ENCODE results near the gene IGSF22.

IGSF22 gene

DNA sequence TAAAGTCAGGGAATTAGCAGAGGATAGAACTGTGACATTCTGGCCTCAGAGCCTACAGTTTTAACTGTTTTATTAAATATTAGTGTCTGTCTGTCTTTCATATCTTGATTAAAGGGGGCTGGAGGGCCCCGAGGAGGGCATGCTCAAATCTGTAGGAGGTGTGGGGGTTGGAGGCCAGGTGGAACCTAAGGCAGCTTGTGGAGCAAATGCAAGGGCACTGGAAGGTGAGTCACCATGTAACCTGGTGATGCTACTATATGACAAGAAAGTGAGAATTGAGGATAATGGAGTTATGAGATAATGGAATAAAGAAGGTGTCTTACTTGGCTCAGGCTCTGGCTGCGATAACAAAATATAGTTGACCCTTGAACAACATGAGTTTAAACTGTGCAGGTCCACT lies 54.7 kb downstream of the IGSF22 start:
- Histone ChIP-seq H3K9me3 (ENCODE audit: control insufficient read depth, insufficient read depth, low read depth, low read length) (no peaks in the 10 kb centered on the region), H3K4me3 (ENCODE audit: low read depth, low read length) (no peak overlapping the region), H3K36me3 (ENCODE audit: control insufficient read depth in 2 of 2, insufficient read depth in 1 of 2, low read length in 2 of 2) (no peaks in the 10 kb centered on the region), H3K27ac (ENCODE audit: extremely low read depth, low read depth, low read length) (no peak overlapping the region), H3K4me1 (ENCODE audit: control insufficient read depth, insufficient read depth, low read length) (no peaks in the 10 kb centered on the region)
- TF ChIP-seq ZBTB17 (tag by site-specific recombination; IDR thresholded peaks at IDR 0.05) (no peak), ZNF558 (tag by site-specific recombination; IDR thresholded peaks at IDR 0.05) (no peak), ZNF692 (tag by site-specific recombination; IDR thresholded peaks at IDR 0.05) (no peak), ZSCAN4 (tag by site-specific recombination; IDR thresholded peaks at IDR 0.05) (no peak), ZNF311 (tag by site-specific recombination; IDR thresholded peaks at IDR 0.05; ENCODE audit: borderline replicate concordance) (no peak), SP7 (tag by site-specific recombination; IDR thresholded peaks at IDR 0.05) (no peak), ZNF560 (tag by site-specific recombination; IDR thresholded peaks at IDR 0.05; ENCODE audit: borderline replicate concordance) (no peak), ZFP3 (tag by site-specific recombination; IDR thresholded peaks at IDR 0.05; ENCODE audit: low read depth) (no peak), ZNF76 (tag by site-specific recombination; IDR thresholded peaks at IDR 0.05; ENCODE audit: borderline replicate concordance, low read depth) (no peak)
- ChIA-PET CTCF (interaction anchor here (0.6 kb wide), 1 partner anchor 131 kb away, joined by 3 read pairs; no protein-coding TSS in a partner anchor), POLR2A (no interaction called here)

GRCh38 chr11:18669711-18670110 lies 56.3 kb downstream of the IGSF22 start:
- CTCF ChIA-PET: interaction anchor here (0.6 to 1.2 kb wide), 4 partner anchors 18 to 154 kb away, joined by 3 to 5 read pairs (median 4); no protein-coding TSS in a partner anchor
- H3K4me3 ChIP-seq (ENCODE audit: low read depth, low read length): no peak overlapping the region
- POLR2A ChIA-PET: no interaction called here

More at GRCh38 chr11:18669711-18670110, 56.3 kb downstream of the IGSF22 start:
- no peaks in the 10 kb centered on the region for H3K36me3 ChIP-seq (ENCODE audit: control insufficient read depth in 2 of 2, insufficient read depth in 1 of 2, low read length in 2 of 2)
- H3K4me1 ChIP-seq (ENCODE audit: control insufficient read depth, insufficient read depth, low read length): no peaks in the 10 kb centered on the region
- no peaks in the 10 kb centered on the region for H3K9me3 ChIP-seq (ENCODE audit: control insufficient read depth, insufficient read depth, low read depth, low read length)
- TF ChIP-seq ZNF324 (tag by site-specific recombination; IDR thresholded peaks at IDR 0.05): no peak
- TF ChIP-seq, protein P1, sequence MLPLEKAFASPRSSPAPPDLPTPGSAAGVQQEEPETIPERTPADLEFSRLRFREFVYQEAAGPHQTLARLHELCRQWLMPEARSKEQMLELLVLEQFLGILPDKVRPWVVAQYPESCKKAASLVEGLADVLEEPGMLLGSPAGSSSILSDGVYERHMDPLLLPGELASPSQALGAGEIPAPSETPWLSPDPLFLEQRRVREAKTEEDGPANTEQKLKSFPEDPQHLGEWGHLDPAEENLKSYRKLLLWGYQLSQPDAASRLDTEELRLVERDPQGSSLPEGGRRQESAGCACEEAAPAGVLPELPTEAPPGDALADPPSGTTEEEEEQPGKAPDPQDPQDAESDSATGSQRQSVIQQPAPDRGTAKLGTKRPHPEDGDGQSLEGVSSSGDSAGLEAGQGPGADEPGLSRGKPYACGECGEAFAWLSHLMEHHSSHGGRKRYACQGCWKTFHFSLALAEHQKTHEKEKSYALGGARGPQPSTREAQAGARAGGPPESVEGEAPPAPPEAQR (tag by site-specific recombination; IDR thresholded peaks at IDR 0.05): no peak
- no peak for TF ChIP-seq ZNF426 (tag by site-specific recombination; IDR thresholded peaks at IDR 0.05)
- no peak for TF ChIP-seq SP2 (tag by site-specific recombination; IDR thresholded peaks at IDR 0.05)
- TF ChIP-seq ZBTB1 (tag by site-specific recombination; IDR thresholded peaks at IDR 0.05): no peak
- TF ChIP-seq ZNF585B (tag by site-specific recombination; IDR thresholded peaks at IDR 0.05): no peak
- TF ChIP-seq ZNF596 (tag by site-specific recombination; IDR thresholded peaks at IDR 0.05): no peak
- TF ChIP-seq ZNF16 (tag by site-specific recombination; IDR thresholded peaks at IDR 0.05; ENCODE audit: low read depth): no peak
- no peak for TF ChIP-seq ZNF791 (tag by site-specific recombination; IDR thresholded peaks at IDR 0.05)
- no peak for TF ChIP-seq ZNF280C (tag by site-specific recombination; IDR thresholded peaks at IDR 0.05)
- no peak for TF ChIP-seq REPIN1 (tag by site-specific recombination; IDR thresholded peaks at IDR 0.05; ENCODE audit: low read depth)
- TF ChIP-seq ZNF768 (tag by site-specific recombination; IDR thresholded peaks at IDR 0.05): no peak
- no peak for TF ChIP-seq ZNF280D (tag by site-specific recombination; IDR thresholded peaks at IDR 0.05)
- TF ChIP-seq ZNF776 (tag by site-specific recombination; IDR thresholded peaks at IDR 0.05; ENCODE audit: borderline replicate concordance): no peak
- H3K27ac ChIP-seq (ENCODE audit: extremely low read depth, low read depth, low read length): no peak overlapping the region
